Astrocyte (in vitro differentiated cells and primary cell): ENCODE data around the gene MMAA. TPM values are rescaled to one million over a fixed set of nuclear protein-coding genes. Genes with fewer than 3 reads are reported as not detected.

Source experiments
- DNase-seq: peaks from one replicate; pipeline ENCODE4 v3.0.0-alpha.2; 2010; ENCODE audit warnings: low read depth
- FAIRE-seq: peaks from 2 replicates; lab custom pipeline; 2011; peaks lifted over from hg19 to GRCh38; lab: Jason Lieb, UNC
- H2AFZ ChIP-seq: 2 replicates; pipeline ENCODE4 v1.6.0; 2012; ENCODE audit warnings: low read depth, low read length, inconsistent platforms
- H3K27ac ChIP-seq: 2 replicates; pipeline ENCODE4 v1.5.1; 2011; ENCODE audit warnings: low read depth, low read length, inconsistent platforms
- H3K27me3 ChIP-seq: 2 replicates; pipeline ENCODE4 v1.6.0; 2011; ENCODE audit warnings: low read length, inconsistent platforms; ENCODE audit not compliant: insufficient read depth
- H3K36me3 ChIP-seq: 2 replicates; pipeline ENCODE4 v1.5.1; 2011; ENCODE audit warnings: low read length, inconsistent platforms; ENCODE audit not compliant: insufficient read depth
- H3K4me1 ChIP-seq: 2 replicates; pipeline ENCODE4 v1.5.1; 2011; ENCODE audit warnings: low read length, inconsistent platforms; ENCODE audit not compliant: insufficient read depth
- H3K4me2 ChIP-seq: 2 replicates; pipeline ENCODE4 v1.6.0; 2012; ENCODE audit warnings: low read length, inconsistent platforms
- H3K4me3 ChIP-seq: 2 replicates; pipeline ENCODE4 v1.5.1; 2011; ENCODE audit warnings: low read depth, mild to moderate bottlenecking, low read length, inconsistent platforms; ENCODE audit not compliant: insufficient read depth
- H3K79me2 ChIP-seq: 2 replicates; pipeline ENCODE4 v1.6.0; 2012; ENCODE audit warnings: mild to moderate bottlenecking, low read length, inconsistent platforms; ENCODE audit not compliant: insufficient read depth
- H3K9ac ChIP-seq: 2 replicates; pipeline ENCODE4 v1.6.0; 2012; ENCODE audit warnings: mild to moderate bottlenecking, low read length, inconsistent platforms
- H3K9me3 ChIP-seq: 2 replicates; pipeline ENCODE4 v1.5.1; 2012; ENCODE audit warnings: low read depth, mild to moderate bottlenecking, low read length, inconsistent platforms; ENCODE audit not compliant: insufficient read depth
- H4K20me1 ChIP-seq: 2 replicates; pipeline ENCODE4 v1.6.0; 2012; ENCODE audit warnings: low read length, inconsistent platforms; ENCODE audit not compliant: insufficient read depth
- H3K27ac Mint-ChIP-seq: one replicate; pipeline ENCODE4 v1.8.0; 2021; ENCODE audit warnings: mild to moderate bottlenecking, mixed read lengths; ENCODE audit not compliant: unreplicated experiment
- H3K27me3 Mint-ChIP-seq: one replicate; pipeline ENCODE4 v1.8.0; 2021; ENCODE audit warnings: low read depth, mixed read lengths; ENCODE audit not compliant: unreplicated experiment
- H3K36me3 Mint-ChIP-seq: one replicate; pipeline ENCODE4 v1.8.0; 2021; ENCODE audit warnings: low read depth, mixed read lengths; ENCODE audit not compliant: unreplicated experiment
- H3K4me1 Mint-ChIP-seq: one replicate; pipeline ENCODE4 v1.8.0; 2021; ENCODE audit warnings: low read depth, mixed read lengths; ENCODE audit not compliant: unreplicated experiment
- H3K4me3 Mint-ChIP-seq: one replicate; pipeline ENCODE4 v1.8.0; 2021; ENCODE audit warnings: mild to moderate bottlenecking, moderate library complexity, mixed read lengths; ENCODE audit not compliant: unreplicated experiment
- H3K9me3 Mint-ChIP-seq: one replicate; pipeline ENCODE4 v1.8.0; 2021; ENCODE audit warnings: mild to moderate bottlenecking, mixed read lengths; ENCODE audit not compliant: unreplicated experiment
- CTCF ChIP-seq: IDR thresholded peaks from 2 replicates; pipeline ENCODE4 v1.5.1; 2011; ENCODE audit warnings: low read depth, mild to moderate bottlenecking, inconsistent platforms, low read length, moderate library complexity; ENCODE audit not compliant: insufficient read depth
- EZH2 ChIP-seq: IDR thresholded peaks from 2 replicates; pipeline ENCODE4 v1.6.1; 2012; ENCODE audit warnings: mild to moderate bottlenecking, low read length, inconsistent platforms; ENCODE audit not compliant: insufficient read depth
- total RNA-seq: library from RNA; stranded (reverse); gene quantifications from 2 replicates; pipeline ENCODE4 v1.2.1, GENCODE V29; 2021

The MMAA gene
- total RNA-seq, 1 donor from 2014 or later = 8.5 TPM

GRCh38 chr4:145589916-145590702 is 29.1 kb upstream of the MMAA start:
- Histone ChIP-seq H3K79me2 (no peaks in the 10 kb centered on the region), H2AFZ (no peak overlapping the region), H3K9me3 (no peaks in the 10 kb centered on the region), H3K36me3 (no peaks in the 10 kb centered on the region), H3K27ac (no peak overlapping the region), H3K27me3 (peaks cover 3% of the 10 kb centered on the region), H4K20me1 (no peaks in the 10 kb centered on the region), H3K4me2 (no peak overlapping the region), H3K9ac (no peak overlapping the region), H3K4me1 (no peaks in the 10 kb centered on the region), H3K4me3 (no peak overlapping the region)
- TF ChIP-seq EZH2 (no peak), CTCF (no peak)
- H3K4me1 Mint-ChIP-seq = no peaks in the 10 kb centered on the region
- H3K9me3 Mint-ChIP-seq = peaks cover 8% of the 10 kb centered on the region
- DNase-seq = no peak
- FAIRE-seq = no peak
- H3K27me3 Mint-ChIP-seq = peaks cover 4% of the 10 kb centered on the region
- no peak overlapping the region for H3K27ac Mint-ChIP-seq
- no peaks in the 10 kb centered on the region for H3K36me3 Mint-ChIP-seq
- H3K4me3 Mint-ChIP-seq = no peak overlapping the region

GRCh38 chr4:145602129-145602760 is 16.9 kb upstream of the MMAA start:
- Mint-ChIP-seq H3K4me3 (no peak overlapping the region), H3K36me3 (no peaks in the 10 kb centered on the region), H3K4me1 (peaks cover 2% of the 10 kb centered on the region), H3K27ac (no peak overlapping the region), H3K27me3 (no peaks in the 10 kb centered on the region), H3K9me3 (no peaks in the 10 kb centered on the region)
- TF ChIP-seq CTCF = no peak
- TF ChIP-seq EZH2 = no peak
- Histone ChIP-seq H3K9ac (no peak overlapping the region), H3K27me3 (no peaks in the 10 kb centered on the region), H2AFZ (no peak overlapping the region), H3K4me2 (no peak overlapping the region), H4K20me1 (no peaks in the 10 kb centered on the region), H3K4me3 (no peak overlapping the region), H3K36me3 (no peaks in the 10 kb centered on the region), H3K9me3 (no peaks in the 10 kb centered on the region), H3K27ac (no peak overlapping the region), H3K4me1 (no peaks in the 10 kb centered on the region), H3K79me2 (no peaks in the 10 kb centered on the region)
- no peak for FAIRE-seq
- DNase-seq = no peak

GRCh38 chr4:145605941-145606340 is 13.2 kb upstream of the MMAA start:
- Histone ChIP-seq H3K27ac (no peak overlapping the region), H2AFZ (no peak overlapping the region), H3K4me2 (no peak overlapping the region), H3K79me2 (no peaks in the 10 kb centered on the region), H3K27me3 (no peaks in the 10 kb centered on the region), H3K4me1 (no peaks in the 10 kb centered on the region), H3K4me3 (no peak overlapping the region), H3K9ac (no peak overlapping the region), H4K20me1 (no peaks in the 10 kb centered on the region), H3K9me3 (no peaks in the 10 kb centered on the region), H3K36me3 (no peaks in the 10 kb centered on the region)
- Mint-ChIP-seq H3K4me3 (no peak overlapping the region), H3K9me3 (no peaks in the 10 kb centered on the region), H3K36me3 (no peaks in the 10 kb centered on the region), H3K27ac (no peak overlapping the region), H3K4me1 (peaks cover 2% of the 10 kb centered on the region), H3K27me3 (no peaks in the 10 kb centered on the region)
- DNase-seq (no peak), FAIRE-seq (no peak)
- no peak for TF ChIP-seq EZH2
- no peak for TF ChIP-seq CTCF
